Thyroid gland (tissue), 4 donors: ENCODE data around the gene FREM3. TPM values are rescaled to one million over a fixed set of nuclear protein-coding genes. Genes with fewer than 3 reads are reported as not detected.
"Not testable (repeated sequence)": the region's sequence is repeated elsewhere in the genome, so short reads cannot be mapped to it uniquely, and the experiment has no call there.

Experiments used
- DNase-seq, 2 donors: peaks; one replicate each; pipeline ENCODE4 v3.0.0-alpha.2; 2019
- H3K27ac ChIP-seq, 3 donors: fragments of 200-600 bp; sonication (generic); 1 replicate in 2 of 3; 2 replicates in 1 of 3; pipeline ENCODE4 v1.5.1; 2016 to 2019; ENCODE audit warnings: mild to moderate bottlenecking in 1 of 3, moderate library complexity in 1 of 3
- H3K27me3 ChIP-seq: fragments of 200-600 bp; sonication (generic); one replicate; pipeline ENCODE4 v1.5.1; 2019
- H3K36me3 ChIP-seq, 2 donors: fragments of 200-600 bp; sonication (generic); one replicate each; pipeline ENCODE4 v1.5.1; 2016 to 2019
- H3K4me1 ChIP-seq, 2 donors: fragments of 200-600 bp; sonication (generic); one replicate each; pipeline ENCODE4 v1.5.1; 2017 to 2019
- H3K4me3 ChIP-seq, 3 donors: fragments of 200-600 bp; sonication (generic); replicated peaks in 1 of 3; 1 replicate in 2 of 3; 2 replicates in 1 of 3; pipeline ENCODE4 v1.5.1; 2016; ENCODE audit warnings: mild to moderate bottlenecking in 1 of 3
- H3K9me3 ChIP-seq: fragments of 200-600 bp; sonication (generic); one replicate; pipeline ENCODE4 v1.5.1; 2017
- POLR2A ChIP-seq, 2 donors: fragments of 450-650 bp; IDR thresholded peaks; one replicate each; pipeline ENCODE4 v1.6.1; 2017; ENCODE audit warnings: antibody characterized with exemption in 2 of 2, mild to moderate bottlenecking in 2 of 2, moderate library complexity in 1 of 2
- WGBS, 2 donors: methylation state at CpG; one replicate each; pipeline ENCODE4 v1.1.5; 2017; 5-methylcytosine and 5-hydroxymethylcytosine counted together
- intact Hi-C: fragments of 100-400 bp; cut with DNase I; formaldehyde crosslinking; loops from one replicate; pipeline ENCODE4 v1.15.1; 2023
- total RNA-seq, 4 donors: library from RNA; depleted of rRNA; stranded (reverse); fragments of >200 nt; gene quantifications; one replicate each; pipeline ENCODE4 v1.2.3, GENCODE V29; 2016
- TF ChIP-seq, protein P1 (sequence below), 6 experiments: fragments of 200-600 bp in 3 of 6; fragments of 450-650 bp in 3 of 6; sonication (generic) in 3 of 6; IDR thresholded peaks; one replicate each; pipeline ENCODE4 v1.5.1; 2016 to 2019; ENCODE audit warnings: antibody characterized with exemption in 6 of 6, mild to moderate bottlenecking in 2 of 6, inconsistent platforms in 1 of 6, moderate library complexity in 1 of 6

FREM3 gene
- total RNA-seq, 4 donors from 2014 or later, result not detected

DNA sequence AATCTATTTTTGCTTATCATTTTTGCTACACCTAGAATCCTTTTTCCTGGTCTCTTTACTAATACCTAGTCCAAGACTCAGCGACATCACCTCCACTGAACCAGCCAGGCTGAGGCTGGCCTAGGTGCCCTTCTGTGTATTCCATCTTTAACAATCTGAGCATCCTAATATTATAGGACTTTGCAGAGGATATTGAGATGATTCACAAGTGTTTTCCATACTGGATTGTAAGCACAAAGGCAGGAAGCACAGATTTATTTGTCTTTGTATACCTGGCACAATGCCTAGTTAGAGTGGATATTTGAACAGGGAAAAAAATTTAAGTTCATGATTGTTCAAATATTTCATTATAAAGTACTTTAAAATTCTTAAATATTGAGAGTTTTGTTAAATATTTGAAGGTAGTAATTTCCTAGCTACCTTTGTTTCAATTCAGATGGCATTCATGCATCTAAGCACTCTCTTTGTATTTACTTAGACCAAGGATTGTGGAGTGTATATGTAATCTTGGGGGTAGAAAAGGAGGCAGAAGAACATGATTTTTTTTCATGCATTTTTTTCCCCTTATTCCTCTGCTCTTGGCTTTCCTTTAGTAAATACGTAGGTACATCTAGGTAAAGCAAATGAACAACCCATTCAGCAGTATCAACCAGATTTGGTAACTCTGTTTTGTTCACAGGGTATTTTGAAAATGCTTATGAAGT, 168.5 kb downstream of the FREM3 start:
- no peak for DNase-seq
- Histone ChIP-seq H3K27ac (no peak overlapping the region), H3K27me3 (no peaks in the 10 kb centered on the region), H3K4me3 (no peak overlapping the region), H3K9me3 (no peaks in the 10 kb centered on the region), H3K36me3 (peaks cover 51 to 55% of the 10 kb centered on the region in 2 donors), H3K4me1 (peaks cover 0 to 3% of the 10 kb centered on the region in 2 donors)
- TF ChIP-seq POLR2A (IDR thresholded peaks at IDR 0.05), result no peak
- TF ChIP-seq, protein P1, sequence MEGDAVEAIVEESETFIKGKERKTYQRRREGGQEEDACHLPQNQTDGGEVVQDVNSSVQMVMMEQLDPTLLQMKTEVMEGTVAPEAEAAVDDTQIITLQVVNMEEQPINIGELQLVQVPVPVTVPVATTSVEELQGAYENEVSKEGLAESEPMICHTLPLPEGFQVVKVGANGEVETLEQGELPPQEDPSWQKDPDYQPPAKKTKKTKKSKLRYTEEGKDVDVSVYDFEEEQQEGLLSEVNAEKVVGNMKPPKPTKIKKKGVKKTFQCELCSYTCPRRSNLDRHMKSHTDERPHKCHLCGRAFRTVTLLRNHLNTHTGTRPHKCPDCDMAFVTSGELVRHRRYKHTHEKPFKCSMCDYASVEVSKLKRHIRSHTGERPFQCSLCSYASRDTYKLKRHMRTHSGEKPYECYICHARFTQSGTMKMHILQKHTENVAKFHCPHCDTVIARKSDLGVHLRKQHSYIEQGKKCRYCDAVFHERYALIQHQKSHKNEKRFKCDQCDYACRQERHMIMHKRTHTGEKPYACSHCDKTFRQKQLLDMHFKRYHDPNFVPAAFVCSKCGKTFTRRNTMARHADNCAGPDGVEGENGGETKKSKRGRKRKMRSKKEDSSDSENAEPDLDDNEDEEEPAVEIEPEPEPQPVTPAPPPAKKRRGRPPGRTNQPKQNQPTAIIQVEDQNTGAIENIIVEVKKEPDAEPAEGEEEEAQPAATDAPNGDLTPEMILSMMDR (IDR thresholded peaks at IDR 0.05), result no peak
- intact Hi-C loops, result no loop called here
- whole genome bisulfite sequencing, 2 donors, result 85 to 88% methylated on average over 2 of the region's 2 CpGs

DNA sequence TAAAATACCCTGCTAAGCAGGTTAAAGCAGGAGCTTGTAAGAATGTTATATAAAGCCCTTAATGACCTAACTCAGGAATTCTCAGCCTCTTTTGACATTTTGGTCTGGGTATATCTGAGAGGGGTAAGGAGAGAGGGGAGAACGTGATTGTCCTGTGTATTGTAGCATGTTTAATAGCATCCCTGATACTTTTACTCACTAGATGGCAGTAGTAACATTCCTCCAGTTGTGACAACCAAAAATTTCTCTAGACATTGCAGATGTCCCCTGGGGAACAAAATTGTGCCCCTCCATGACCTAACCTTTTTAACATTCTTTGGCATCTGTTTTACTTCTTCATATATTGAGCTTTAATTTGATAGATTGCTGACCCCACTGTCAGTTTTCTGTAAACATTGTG, 169.1 kb downstream of the FREM3 start:
- Histone ChIP-seq H3K9me3 (no peaks in the 10 kb centered on the region), H3K27me3 (no peaks in the 10 kb centered on the region), H3K27ac (peak overlapping the region in 1 of 3 donors; percentile 7), H3K4me3 (no peak overlapping the region), H3K36me3 (peaks cover 51 to 55% of the 10 kb centered on the region in 2 donors), H3K4me1 (peaks cover 0 to 3% of the 10 kb centered on the region in 2 donors)
- intact Hi-C loops, result no loop called here
- no peak for DNase-seq
- WGBS, 2 donors, result 44 to 69% methylated on average over 1 of the region's 1 CpG
- TF ChIP-seq, protein P1 (IDR thresholded peaks at IDR 0.05), result peak in 1 of 6 experiments; percentile 33
- TF ChIP-seq POLR2A (IDR thresholded peaks at IDR 0.05), result no peak

DNA sequence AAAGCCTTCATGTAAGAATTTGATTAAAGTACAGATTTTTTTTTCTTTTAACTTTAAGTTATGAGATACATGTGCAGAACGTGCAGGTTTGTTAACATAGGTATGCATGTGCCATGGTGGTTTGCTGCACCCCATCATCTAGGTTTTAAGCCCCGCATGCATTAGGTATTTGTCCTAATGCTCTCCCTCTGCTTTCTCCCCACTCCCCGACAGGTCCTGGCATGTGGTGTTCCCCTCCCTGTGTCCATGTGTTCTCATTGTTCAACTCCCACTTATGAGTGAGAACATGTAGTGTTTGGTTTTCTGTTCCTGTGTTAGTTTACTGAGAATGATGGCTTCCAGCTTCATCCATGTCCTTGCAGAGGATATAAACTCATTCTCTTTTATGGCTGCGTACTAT, 172.4 kb downstream of the FREM3 start:
- H3K4me1 ChIP-seq, H3K9me3 ChIP-seq, intact Hi-C loops, H3K27ac ChIP-seq, H3K4me3 ChIP-seq, DNase-seq, H3K27me3 ChIP-seq: not testable (repeated sequence)
- peaks cover 44% of the 10 kb centered on the region in 2 donors for H3K36me3 ChIP-seq
- 93 to 94% methylated on average over 4 of the region's 4 CpGs for WGBS, 2 donors

Other genes with a start within 250 kb of the FREM3 start
- 10 to 100 TPM; 46.7 to 89.9 (median 60.4) TPM for gene SMARCA5, start 187.0 kb downstream of the FREM3 start, total RNA-seq
- gene GYPE, start 204.9 kb upstream of the FREM3 start, total RNA-seq, result 1 to 10 TPM in 1 of 4 donors, under 1 TPM in 2, not detected in 1; 0.40 to 1.1 (median 0.67) TPM